ENCODE measurements around the gene CDYL2.

Gene CDYL2

DNA sequence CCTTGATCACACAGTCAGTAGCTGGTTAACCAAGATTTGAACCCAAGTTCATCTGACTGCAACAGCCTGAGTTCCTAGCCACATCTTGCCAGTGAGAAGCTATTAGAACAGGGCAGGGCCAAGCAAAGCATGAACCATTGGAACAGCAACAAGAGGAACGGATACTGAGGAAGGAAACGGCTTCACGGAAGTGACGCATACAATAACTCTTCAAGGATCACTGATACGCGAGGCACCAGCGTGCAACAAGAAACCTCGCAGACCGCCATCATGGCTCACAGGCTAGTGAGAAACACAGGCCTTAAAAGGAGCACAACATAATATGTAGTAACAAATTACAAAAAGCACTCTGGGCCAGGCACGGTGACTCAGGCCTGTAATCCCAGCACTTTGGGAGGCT is 114.9 kb downstream of the CDYL2 start:
- Histone ChIP-seq H3K4me2 (ENCODE audit: low read length) (peak overlapping the region; percentile 31; the same call in 1 of the 2 replicates), H3K9me2 (replicated peaks; ENCODE audit: control insufficient read depth, low read length) (no peaks in the 10 kb centered on the region), H3K4me3 (ENCODE audit: low read length) (no peak overlapping the region), H3K9me3 (ENCODE audit: control insufficient read depth, insufficient read depth, low read length) (peaks cover 2% of the 10 kb centered on the region; the same call in 1 of the 2 replicates), H3K36me3 (ENCODE audit: control insufficient read depth, low read length) (no peaks in the 10 kb centered on the region), H4K20me1 (ENCODE audit: control insufficient read depth, insufficient read depth, low read depth, low read length) (no peaks in the 10 kb centered on the region), H3K4me1 (ENCODE audit: control insufficient read depth, low read length) (peaks cover 10% of the 10 kb centered on the region), H3K79me2 (ENCODE audit: control insufficient read depth, low read length) (no peaks in the 10 kb centered on the region), H3K27me3 (ENCODE audit: control insufficient read depth, low read length) (no peaks in the 10 kb centered on the region), H3K27ac (ENCODE audit: low read depth, low read length) (no peak overlapping the region), H3F3A (ENCODE audit: control insufficient read depth, insufficient read depth) (no peaks in the 10 kb centered on the region)
- no peak for TF ChIP-seq EZH2phosphoT487 (IDR thresholded peaks at IDR 0.05; ENCODE audit: borderline replicate concordance, low read length)
- TF ChIP-seq, protein P1, sequence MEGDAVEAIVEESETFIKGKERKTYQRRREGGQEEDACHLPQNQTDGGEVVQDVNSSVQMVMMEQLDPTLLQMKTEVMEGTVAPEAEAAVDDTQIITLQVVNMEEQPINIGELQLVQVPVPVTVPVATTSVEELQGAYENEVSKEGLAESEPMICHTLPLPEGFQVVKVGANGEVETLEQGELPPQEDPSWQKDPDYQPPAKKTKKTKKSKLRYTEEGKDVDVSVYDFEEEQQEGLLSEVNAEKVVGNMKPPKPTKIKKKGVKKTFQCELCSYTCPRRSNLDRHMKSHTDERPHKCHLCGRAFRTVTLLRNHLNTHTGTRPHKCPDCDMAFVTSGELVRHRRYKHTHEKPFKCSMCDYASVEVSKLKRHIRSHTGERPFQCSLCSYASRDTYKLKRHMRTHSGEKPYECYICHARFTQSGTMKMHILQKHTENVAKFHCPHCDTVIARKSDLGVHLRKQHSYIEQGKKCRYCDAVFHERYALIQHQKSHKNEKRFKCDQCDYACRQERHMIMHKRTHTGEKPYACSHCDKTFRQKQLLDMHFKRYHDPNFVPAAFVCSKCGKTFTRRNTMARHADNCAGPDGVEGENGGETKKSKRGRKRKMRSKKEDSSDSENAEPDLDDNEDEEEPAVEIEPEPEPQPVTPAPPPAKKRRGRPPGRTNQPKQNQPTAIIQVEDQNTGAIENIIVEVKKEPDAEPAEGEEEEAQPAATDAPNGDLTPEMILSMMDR (IDR thresholded peaks at IDR 0.05; ENCODE audit: low read depth, low read length, poor library complexity, severe bottlenecking), result no peak

- no peak overlapping the region for H3K27ac ChIP-seq (ENCODE audit: low read depth, low read length)
- H3K36me3 ChIP-seq (ENCODE audit: control insufficient read depth, low read length), result no peaks in the 10 kb centered on the region
- H3F3A ChIP-seq (ENCODE audit: control insufficient read depth, insufficient read depth), result no peaks in the 10 kb centered on the region
- H3K4me2 ChIP-seq (ENCODE audit: low read length), result no peak overlapping the region
- H3K4me1 ChIP-seq (ENCODE audit: control insufficient read depth, low read length), result peaks cover 10% of the 10 kb centered on the region
- no peak overlapping the region for H3K4me3 ChIP-seq (ENCODE audit: low read length)
- no peaks in the 10 kb centered on the region for H3K79me2 ChIP-seq (ENCODE audit: control insufficient read depth, low read length)
- H3K9me3 ChIP-seq (ENCODE audit: control insufficient read depth, insufficient read depth, low read length), result peaks cover 2% of the 10 kb centered on the region; the same call in 1 of the 2 replicates
- no peaks in the 10 kb centered on the region for H3K9me2 ChIP-seq (replicated peaks; ENCODE audit: control insufficient read depth, low read length)
- TF ChIP-seq, protein P1 (IDR thresholded peaks at IDR 0.05; ENCODE audit: low read depth, low read length, poor library complexity, severe bottlenecking), result no peak
- no peak for TF ChIP-seq EZH2phosphoT487 (IDR thresholded peaks at IDR 0.05; ENCODE audit: borderline replicate concordance, low read length)
- H4K20me1 ChIP-seq (ENCODE audit: control insufficient read depth, insufficient read depth, low read depth, low read length), result no peaks in the 10 kb centered on the region
- H3K27me3 ChIP-seq (ENCODE audit: control insufficient read depth, low read length), result no peaks in the 10 kb centered on the region
Observed at GRCh38 chr16:80687606-80688005, 116.8 kb downstream of the CDYL2 start.

- peaks cover 7% of the 10 kb centered on the region for H3K4me1 ChIP-seq (ENCODE audit: control insufficient read depth, low read length)
- H3K27me3 ChIP-seq (ENCODE audit: control insufficient read depth, low read length), result no peaks in the 10 kb centered on the region
- H3K79me2 ChIP-seq (ENCODE audit: control insufficient read depth, low read length), result no peaks in the 10 kb centered on the region
- no peaks in the 10 kb centered on the region for H4K20me1 ChIP-seq (ENCODE audit: control insufficient read depth, insufficient read depth, low read depth, low read length)
- H3K27ac ChIP-seq (ENCODE audit: low read depth, low read length), result no peak overlapping the region
- TF ChIP-seq, protein P1 (IDR thresholded peaks at IDR 0.05; ENCODE audit: low read depth, low read length, poor library complexity, severe bottlenecking), result no peak
- no peak for TF ChIP-seq EZH2phosphoT487 (IDR thresholded peaks at IDR 0.05; ENCODE audit: borderline replicate concordance, low read length)
- no peaks in the 10 kb centered on the region; the same call in 1 of the 2 replicates for H3K9me2 ChIP-seq (replicated peaks; ENCODE audit: control insufficient read depth, low read length)
- H3F3A ChIP-seq (ENCODE audit: control insufficient read depth, insufficient read depth), result no peaks in the 10 kb centered on the region
- H3K4me2 ChIP-seq (ENCODE audit: low read length), result no peak overlapping the region
- H3K4me3 ChIP-seq (ENCODE audit: low read length), result no peak overlapping the region
- H3K9me3 ChIP-seq (ENCODE audit: control insufficient read depth, insufficient read depth, low read length), result 0 out of 2 replicates have a peak, but pooled peaks cover 2% of the 10 kb centered on the region
- no peaks in the 10 kb centered on the region for H3K36me3 ChIP-seq (ENCODE audit: control insufficient read depth, low read length)
Observed at GRCh38 chr16:80684906-80685305, 119.5 kb downstream of the CDYL2 start.

Data from DOHH2 (cell line).